Stimulated activated CD8-positive, alpha-beta memory T cell treated with anti-CD3 and anti-CD28 coated beads, Interleukin-4, amount 100 ng/mL, for 4 hours (primary cell): Measurements from ENCODE around the gene BTD.
A peak's percentile ranks its signal among the peaks of the same experiment; 100 is the strongest.

ENCODE experiments used
- DNase-seq, 2 donors: peaks; one replicate each; pipeline ENCODE4 v3.0.0-alpha.2; 2020; ENCODE audit warnings: low read depth in 2 of 2, low spot score in 1 of 2

Gene BTD

DNA sequence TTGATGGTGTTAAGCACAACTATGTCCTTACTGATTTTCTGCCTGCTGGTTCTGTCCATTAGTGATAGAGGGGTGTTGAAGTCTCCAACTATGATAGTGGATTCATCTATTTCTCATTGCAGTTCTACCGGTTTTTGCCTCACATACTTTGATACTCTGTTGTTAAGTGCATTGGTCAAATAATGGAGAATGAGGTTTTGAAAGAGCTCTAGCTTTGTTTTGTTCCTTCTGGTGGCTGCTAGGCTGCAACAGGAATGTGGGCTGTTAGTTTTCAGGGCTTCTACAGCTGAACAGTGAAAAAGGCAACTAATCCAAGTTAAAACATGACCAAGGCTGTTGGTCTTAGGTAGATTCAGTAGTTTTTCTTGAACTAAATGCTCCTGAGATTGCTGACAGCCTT, 62.6 kb downstream of the BTD start:
- no peak for DNase-seq

DNA sequence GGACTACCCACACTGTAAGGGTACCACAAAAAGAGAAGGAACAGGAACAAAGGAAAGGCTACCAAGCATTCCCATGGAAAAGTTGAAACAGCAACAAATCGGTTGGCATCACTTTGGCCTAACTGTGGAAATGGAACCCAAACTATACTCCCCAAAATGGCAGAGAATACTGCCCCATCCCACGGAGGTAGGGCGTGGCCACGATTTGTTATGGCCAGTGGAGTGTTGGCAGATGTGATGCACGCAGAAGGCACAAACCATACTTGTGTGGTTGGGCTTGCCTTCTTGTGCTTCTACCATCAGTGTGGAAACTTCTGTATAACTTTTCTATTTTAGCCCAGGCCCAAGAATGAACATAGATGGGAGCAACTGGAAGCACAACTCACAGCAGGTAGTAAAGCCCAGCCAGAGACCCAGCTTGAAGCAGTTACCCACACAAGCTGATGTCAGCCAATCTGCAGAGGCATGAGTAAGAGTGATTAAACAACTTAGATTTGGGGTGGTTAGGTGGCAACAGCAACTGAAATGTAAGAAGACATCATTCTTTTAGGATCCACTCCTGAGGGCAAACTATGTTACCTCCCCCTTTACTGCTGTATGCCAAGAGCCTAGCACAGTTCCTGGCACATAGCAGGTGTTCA, 64.1 kb downstream of the BTD start:
- no peak for DNase-seq

DNA sequence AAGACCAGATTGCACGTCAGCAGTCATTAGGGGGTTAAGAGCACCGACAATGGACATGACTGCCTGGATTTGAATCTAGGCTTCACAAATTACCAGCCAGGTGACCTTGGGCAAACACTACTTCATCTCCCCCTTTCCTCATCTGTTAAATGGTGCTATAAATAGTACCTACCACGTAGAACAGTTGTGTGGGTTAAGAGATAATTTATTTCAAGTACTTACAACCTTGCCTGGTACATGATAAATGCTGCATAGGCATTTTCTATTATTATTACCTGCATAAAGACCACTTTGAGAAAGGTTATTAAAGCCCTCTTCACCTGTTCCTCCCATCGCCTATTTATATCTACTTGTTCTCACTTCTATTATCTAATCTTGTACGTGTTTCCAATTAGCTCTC, 64.7 kb downstream of the BTD start:
- no peak for DNase-seq

DNA sequence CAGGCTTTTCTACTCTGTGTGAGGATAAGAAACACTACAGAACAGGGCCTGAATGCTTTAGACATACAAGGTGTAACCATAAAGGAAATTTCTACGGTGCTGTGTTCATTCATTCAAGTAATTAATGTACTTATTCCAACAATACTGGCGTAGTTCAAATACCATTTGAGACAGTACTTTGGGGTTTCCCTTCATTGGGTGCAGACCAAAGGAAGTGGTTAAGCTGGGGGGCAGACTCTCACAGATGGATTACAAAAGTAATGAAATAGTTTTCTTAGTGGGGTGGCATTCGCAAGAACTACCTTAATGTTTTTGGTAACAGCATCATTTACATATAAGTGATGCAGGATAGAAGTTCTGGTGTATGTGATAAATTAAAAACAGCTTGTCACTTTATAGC, 65.9 kb downstream of the BTD start:
- DNase-seq, result peak in 1 of 2 donors; percentile 7

DNA sequence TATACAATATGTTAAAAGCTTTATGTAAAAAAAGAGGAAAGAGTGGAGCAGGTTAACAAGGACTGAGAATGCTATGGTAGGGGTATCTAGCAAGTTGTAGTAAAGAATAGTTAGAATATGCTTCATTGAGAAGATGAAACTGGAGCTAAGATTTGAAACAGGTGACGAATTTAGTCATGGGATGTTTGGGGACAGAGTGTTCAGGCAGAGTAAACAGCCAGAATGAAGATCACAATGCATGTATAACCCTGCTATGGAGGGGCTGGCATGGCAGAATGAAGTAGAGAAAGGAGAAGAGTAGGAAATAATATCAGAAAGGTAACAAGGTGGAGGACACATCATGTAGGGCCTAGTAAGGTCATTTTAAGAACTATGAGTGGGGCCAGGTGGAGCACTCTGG, 72.0 kb downstream of the BTD start:
- DNase-seq, result no peak

DNA sequence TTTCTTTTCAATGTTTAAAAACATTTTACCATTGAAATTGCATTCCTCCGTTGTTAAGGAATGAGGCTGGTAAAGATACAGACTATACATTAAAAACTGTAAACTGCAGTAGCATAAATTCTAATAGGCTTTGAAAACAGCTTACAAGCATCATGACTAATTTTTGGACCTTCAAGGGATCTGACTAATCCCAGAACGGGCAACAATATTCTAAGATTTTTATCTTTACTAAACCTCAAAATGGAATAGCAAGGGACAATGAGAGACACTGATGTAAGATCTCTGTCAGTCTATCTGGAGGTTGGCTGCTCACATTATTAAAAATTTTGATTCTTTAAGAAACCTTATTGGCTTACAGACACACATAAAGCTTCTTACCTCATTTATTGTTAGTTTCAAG, 74.7 kb downstream of the BTD start:
- no peak for DNase-seq

DNA sequence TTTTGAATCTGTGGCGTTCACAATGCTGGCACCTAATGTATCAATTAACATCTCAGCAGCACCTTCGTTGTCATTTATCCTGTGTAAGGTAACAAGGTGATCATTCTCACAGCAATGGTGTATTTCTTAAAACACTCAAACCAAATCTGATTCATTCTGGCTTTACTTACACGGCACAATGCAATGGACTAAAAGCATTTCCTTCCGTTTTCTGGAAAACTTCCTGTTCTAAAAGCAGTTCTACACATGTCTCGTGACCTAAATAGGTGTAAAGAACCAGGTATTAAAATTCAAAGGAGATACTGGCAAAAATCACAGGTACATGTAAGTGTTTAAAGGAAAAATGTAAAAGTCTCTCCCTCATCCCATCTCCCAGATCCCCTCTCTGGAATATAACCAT, 77.8 kb downstream of the BTD start:
- DNase-seq, result no peak

DNA sequence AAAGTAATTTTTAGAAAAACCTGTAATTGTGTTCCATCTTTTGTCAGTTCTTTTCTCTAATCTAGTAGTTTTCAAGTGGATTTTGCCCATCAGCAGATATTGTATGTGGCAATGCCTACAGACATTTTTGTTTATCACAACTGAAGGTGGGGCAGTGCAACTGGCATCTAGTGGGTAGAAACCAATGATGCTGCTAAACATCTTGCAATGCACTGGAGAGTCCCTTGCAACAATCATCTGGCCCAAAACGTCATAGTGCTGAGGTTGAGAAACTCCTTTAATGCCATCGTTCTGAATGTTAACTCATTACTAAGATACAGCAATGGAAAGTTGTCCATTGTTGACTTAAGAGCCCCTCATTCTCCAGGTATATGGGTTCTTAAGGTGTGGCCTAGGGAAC, 80.1 kb downstream of the BTD start:
- no peak for DNase-seq

DNA sequence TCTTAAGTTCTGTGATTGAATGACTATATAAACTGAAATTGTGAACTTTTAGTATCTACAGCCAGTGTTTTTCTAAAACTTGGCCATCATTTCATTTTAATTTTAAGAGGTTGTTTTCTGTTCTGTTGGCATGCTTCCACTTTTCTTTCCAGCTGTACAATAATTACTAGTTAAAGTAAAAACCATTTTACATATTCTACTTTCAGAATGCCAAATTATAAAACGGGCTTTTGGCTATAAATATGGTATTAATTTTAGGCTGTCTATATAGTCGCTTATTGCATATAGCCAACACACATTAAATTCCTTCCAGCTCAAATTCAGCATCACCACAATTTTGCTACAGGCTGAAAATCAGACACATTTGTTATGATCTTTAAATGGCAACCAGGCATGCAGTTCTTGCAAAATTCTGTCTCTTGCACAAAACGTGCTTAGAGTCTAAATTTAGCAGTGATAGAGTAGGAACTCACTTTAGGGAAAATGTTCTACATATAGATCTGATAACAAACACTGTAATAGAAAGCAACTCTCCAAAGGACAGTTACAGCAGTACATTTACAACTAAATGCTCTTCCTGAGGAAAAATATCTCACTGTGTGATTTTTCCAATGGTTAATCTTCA, 81.1 kb downstream of the BTD start:
- DNase-seq, result no peak

DNA sequence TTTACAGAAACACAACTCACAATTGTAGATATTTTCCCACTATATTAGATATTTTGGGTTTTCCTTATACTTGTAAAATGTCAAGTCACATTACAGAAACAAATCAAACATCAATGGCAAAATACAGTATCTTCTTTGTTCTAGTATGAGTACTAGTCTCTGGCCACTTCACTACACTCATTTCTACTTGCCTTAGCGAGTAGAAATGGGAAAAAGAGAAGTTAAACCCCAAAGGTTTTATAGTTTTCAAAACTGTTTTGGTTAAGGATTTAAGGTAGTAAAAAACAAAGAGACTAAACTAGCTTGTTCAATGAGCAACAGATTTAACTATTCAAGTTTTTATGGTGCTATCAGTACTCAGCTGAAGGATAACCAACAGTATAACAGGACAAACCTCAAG, 81.7 kb downstream of the BTD start:
- DNase-seq, result no peak

DNA sequence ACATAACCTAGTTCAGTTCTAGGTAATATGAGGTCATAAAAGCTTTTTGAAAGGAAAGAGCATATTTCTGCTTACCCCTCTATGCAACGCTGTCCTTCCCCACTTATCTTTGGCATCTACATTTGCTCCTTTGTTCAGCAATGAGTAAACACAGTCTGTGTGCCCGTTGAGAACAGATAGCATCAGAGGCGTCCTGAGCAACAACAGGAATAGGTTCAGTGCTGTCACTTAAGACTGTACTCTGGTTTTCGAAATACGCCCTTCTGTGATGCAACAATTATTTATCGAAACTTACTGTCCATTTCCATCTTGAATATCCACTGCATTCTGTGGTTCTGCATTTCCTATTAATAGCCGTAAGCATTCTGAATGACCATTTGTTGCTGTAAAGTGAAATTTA, 84.4 kb downstream of the BTD start:
- no peak for DNase-seq

DNA sequence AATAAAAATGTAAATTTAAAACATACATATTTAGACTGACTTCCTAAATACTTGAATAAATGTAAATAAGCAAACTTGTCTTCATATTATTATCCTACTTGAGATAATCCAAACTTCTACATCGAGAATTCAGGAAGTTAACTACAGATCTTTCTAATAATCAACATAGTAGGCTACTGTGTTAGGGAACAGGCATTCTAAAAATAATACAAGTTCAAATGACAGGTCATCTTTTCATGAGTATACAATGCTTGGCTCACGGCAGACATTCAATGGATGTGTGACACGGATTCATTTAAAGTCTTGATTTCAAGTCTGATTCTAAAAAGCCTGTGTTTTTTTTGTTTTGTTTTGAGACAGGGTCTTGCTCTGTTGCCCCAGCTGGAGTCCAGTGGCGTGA, 88.7 kb downstream of the BTD start:
- no peak for DNase-seq

DNA sequence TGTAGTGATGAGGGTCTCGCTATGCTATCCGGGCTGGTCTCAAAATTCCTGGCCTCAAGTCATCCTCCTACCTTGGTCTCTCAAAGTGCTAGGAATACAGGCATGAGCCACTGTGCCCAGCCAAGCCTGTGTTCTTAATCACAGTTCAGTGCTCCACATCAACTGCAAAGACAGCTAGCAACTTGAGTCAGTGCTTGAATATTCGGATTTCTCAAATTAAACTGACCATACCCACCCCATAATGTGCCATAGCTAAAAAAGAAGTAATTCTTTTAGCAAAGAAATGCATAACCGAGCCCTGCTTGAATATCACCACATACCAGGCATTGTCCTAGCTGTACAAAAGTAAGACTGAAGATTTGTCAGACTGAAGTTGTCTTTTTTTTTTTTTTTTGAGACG, 89.2 kb downstream of the BTD start:
- no peak for DNase-seq

DNA sequence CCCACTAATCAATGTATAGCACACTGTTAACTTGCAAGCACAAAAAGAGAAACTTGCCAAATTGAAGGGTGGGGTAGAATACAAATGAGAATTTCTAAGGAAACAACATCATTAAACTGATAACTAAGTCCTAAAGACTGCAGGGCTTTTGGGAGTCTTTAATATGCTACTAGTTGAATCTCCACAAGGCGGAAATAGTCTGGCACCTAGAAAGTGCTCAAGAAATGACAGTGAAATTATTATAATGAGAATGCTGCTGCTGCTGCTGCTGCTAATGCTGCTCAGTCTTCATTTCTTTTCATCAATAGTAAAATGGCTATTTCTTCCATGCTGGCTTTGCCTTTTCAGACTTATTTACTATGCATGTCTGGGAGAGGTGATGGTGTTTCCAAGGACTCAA, 91.8 kb downstream of the BTD start:
- DNase-seq, result no peak

DNA sequence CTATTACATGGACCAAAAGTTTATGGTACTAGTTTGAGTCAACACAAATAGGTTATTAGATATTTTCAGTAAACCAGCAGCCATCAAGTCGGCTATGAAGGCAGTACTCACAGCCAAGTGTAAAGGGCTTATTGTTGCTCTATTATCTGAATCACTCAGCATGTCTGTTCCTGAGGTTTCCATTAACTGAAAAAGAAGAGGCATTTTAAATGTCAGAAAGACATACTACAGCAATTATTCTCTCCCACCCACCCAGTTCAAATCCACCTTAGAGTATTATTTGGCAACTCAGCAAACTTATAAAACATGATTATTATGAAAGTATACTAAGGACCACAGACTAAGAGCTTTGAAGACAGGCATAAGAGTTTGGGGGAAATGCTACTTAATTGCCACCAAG, 93.1 kb downstream of the BTD start:
- no peak for DNase-seq
